HS-5 (cell line): ENCODE results near the gene JPH3.

Source experiments
- DNase-seq: peaks from one replicate; pipeline ENCODE4 v3.0.0-alpha.2; 2012; ENCODE audit warnings: low read depth

JPH3 gene

DNA sequence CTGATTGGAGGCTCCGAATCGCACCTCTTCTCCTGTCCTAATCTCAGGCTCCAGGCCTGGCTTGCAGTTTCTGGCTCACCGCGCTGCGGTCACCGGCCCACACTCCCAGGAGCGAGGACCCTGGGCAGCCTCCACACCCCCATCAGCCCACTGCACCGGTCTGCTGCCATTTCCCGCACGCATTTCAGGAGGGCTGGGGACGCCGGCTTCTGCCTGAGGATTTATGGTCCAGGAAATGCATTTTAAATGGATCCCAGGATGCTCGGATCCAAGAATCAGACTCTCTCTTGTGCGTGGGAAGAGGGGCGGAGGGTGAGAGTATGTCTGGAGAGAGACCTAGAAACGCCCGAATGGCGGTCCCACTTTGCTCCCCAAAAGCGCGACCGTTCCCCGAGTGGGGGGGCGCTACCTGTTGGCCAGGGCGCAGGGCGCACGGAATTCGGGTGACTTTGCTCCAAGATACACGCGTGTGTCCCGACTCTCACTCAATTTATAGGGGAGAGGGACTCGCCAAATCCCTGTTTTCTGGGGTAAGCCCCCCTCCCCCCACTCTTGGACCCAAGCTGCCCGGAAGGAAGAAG is 817 bp upstream of the JPH3 start:
- DNase-seq = no peak

DNA sequence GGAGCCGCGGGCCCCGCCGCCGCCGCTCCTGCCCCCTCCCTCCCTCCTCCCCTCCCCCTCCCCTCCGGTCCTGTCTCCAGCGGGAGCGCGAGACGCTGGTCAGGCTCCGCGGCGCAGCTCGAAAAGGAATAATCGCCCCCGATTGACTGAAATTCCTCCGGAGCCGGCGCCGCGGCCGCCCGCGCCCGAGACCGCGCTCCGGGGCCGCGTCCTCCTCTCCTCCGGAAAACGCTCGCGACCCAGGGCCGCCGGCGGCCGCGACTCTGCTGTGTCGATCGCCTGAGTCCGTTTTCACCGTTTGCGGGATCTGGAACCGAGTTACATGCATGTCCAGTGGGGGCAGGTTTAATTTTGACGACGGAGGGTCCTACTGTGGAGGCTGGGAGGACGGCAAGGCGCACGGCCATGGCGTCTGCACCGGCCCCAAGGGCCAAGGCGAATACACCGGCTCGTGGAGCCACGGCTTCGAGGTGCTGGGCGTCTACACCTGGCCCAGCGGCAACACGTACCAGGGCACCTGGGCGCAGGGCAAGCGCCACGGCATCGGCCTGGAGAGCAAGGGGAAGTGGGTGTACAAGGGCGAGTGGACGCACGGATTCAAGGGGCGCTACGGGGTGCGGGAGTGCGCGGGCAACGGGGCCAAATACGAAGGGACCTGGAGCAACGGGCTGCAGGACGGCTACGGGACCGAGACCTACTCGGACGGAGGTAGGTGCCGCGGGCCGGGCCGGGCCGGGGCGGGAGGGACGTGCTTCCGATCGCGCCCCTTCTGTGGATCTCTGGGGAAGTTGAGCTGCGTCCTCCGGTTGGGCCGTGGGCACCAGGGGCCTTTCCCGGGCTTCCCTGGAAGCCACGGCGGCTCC is 744 bp downstream of the JPH3 start:
- DNase-seq = no peak

DNA sequence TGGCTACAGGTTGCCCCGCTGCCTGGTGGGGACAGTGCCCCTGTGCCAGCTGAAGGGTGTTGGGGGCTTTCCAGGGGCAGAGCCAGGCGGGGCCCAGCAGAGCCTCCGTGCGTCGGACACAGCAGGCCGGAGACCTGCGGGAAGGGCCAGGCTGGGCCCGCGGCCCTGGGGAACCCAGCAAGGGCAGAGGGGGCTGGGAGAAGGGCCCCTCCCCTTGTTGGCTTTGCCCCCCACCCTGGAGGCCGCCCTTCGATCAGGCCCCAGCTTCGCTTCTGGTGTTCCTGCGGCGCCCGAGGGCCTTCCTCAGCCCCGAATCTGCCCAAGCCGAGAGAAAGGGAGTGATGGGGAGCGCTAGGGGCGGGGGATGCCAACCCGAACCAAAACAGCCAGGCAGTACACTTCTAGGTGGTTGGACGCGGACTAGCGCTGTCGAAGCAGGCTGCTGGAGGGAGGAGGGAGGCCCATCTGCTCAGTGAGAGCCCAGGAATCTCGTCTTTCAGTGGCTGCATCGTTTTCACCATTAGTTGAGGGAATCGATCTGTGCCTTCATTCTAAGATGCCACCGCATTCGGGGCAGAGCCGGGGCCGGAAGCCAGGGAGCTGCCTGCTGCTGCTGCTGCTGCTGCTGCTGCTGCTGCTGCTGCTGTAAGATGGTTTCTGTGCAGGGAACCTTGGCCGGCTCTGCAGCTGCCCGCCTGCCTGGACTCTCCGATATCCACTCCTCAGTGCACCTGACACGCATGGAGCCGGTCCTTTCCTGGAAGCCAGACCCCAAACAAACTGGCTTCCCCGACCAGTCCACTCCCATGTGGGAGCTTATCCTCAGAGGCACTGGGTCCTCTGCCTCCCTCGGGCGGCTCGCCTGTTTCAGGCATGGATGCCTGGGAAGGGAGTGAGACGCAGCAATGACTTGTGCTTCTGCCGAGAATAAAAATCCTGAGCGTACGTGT is 1.7 kb downstream of the JPH3 start:
- DNase-seq = no peak

DNA sequence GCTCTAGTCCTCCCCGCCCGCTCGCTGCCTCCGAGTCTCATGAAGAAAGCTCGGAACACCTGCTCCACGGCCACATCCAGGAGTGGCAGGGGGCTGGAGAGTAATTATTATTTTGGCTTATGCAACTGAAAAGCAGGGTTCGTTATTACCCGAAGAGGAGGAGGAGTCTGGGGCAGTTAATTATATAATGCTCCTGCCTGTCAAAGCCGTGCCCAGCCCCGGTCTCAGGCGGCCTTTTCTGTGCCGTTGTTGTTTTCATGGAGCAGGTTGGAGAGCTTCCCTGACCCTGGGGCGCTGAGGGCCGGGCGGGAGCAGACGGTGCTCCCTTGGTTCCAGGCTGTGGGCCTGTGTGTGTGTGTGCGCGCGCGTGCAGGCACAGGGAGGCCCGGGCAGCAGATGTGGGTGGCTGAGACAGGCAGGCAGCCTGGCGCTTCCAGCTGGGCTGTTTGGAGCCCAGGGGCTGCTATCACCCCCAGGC is 2.4 kb downstream of the JPH3 start:
- DNase-seq = no peak

DNA sequence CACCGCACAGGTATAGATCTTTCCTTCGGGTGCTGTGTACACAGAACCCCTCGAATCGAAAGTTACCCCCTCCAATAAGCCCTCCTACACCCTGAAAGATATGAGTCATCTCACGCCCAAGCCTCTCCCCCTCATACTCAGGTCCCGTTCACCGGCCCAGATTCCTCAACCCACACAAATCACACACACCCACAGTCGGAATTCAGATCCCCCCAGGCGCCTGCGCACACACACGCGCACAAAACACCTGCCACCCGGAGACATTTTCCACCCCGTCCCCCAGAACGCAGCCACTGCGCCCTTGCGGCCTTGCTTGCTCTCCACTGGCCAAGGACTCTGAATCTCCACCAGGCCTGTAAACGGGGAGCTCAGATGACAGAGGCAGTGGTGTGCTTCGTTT is 4.9 kb downstream of the JPH3 start:
- DNase-seq = no peak

DNA sequence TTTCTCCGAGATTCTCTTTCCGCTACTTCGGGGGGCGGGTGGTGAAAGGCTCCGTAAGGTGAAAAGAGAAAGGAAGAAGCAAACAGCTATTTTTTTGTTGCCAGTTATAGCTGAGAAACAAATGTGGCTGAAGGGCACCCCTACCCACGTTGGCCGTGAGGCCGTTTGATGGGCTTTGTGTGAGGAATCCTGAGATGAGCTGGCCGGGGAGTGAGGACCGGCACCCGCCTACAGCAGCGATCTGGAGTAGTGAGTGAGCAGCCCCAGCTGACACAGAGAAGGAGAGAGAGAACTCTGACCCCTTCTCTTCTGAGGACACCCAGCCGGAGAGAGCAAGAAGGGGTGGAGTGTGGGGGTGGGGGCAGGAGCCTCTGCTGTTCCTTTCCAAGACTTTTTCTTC is 5.6 kb downstream of the JPH3 start:
- no peak for DNase-seq

DNA sequence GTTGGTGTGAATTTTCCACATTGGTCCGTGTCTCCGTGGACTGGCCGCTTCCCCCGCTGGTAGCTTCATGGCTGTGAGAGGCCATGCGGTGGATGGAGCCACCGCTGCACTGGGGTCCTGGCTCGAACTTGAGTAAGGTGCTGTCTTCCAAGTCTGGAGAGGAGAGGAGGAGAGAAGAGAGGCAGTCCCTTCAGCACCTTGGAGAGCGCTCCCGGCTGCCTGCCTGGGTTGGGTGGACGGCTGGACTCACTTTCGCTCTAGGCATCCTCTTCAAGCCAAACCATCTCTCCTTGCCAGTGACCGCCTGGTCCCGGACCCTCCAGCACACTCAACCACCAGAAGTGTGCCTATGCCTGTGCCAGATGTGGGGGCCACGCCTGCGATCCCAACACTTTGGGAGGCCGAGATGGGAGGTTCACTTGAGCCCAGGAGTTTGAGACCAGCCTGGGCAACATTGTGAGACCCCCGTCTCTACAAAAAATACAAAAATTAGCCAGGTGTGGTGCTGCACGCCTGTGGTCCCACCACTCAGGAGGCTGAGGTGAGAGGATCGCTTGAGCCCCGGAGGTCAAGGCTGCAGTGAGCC is 6.2 kb downstream of the JPH3 start:
- DNase-seq = no peak

DNA sequence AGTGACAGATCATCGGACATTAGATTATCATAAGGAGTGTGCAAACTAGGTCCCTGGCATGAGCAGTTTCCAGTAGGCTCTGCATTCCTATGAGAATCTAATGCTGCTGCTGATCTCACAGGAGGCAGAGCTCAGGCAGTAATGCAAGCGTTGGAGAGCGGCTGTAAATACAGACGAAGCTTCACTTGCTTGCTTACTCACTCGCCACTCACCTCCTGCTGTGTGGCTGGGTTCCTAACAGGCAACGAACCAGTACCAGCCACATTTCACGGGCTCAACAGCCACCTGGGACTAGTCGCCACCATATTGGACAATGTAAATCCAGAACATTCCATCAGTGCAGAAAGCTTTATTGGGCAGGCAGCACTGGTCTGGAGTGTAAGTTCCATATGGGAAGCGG is 7.7 kb downstream of the JPH3 start:
- DNase-seq = no peak

DNA sequence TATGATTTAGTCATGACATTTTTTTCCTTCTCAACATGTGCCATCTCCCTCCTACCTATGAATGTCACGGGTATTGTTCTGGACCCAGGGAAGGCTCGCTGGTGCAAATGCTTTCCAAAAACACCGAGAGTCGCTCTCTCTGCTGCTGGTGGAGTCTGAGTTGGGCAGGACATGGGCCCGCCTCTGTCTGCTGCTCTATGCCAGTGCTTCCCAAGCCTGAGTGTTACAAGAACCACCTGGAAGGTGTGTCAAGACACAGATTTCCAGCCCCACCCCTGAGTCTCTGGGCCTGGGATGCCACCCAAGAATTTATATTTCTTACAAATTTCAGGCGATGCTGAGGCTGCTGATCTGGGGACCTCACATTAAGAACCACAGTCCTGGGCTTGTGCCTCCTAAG is 9.1 kb downstream of the JPH3 start:
- DNase-seq = no peak

DNA sequence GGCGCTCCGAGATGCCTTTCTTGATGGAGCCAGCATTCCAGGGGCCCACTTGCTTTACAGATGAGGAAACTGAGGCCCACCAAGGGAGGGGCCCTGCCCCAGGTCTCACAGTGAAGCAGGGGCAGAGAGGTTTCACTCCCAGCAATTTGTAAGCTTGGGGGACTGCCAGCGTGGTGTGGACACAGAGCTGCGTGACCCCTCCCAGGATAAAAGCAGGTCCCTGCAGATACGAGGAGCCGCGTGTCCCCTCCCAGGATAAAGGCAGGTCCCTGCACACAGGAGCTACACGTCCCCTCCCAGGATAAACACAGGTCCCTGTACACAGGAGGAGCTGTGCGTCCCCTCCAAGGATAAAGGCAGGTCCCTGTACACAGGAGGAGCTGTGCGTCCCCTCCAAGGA is 11.7 kb downstream of the JPH3 start:
- DNase-seq = no peak

DNA sequence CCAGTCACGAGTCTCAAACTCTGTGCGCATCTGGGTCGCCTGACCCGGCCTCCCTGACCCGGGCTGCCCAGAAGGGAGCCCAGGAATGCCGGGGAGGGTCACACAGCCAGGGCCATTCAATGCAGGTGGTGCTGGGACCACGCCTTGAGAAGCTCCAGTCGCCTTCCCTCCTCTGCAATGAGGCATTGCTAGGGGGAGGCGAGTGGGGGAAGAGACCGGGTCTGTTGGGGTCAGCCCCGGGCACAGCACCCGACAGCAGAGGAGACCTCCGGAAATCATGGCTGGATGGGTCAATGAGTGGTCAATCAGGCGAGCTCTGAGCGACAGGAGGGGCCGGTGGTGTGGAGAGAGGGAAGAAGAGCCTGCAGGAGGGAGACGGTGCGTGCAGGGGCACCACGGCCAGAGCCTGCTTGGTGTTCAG is 13.3 kb downstream of the JPH3 start:
- no peak for DNase-seq

DNA sequence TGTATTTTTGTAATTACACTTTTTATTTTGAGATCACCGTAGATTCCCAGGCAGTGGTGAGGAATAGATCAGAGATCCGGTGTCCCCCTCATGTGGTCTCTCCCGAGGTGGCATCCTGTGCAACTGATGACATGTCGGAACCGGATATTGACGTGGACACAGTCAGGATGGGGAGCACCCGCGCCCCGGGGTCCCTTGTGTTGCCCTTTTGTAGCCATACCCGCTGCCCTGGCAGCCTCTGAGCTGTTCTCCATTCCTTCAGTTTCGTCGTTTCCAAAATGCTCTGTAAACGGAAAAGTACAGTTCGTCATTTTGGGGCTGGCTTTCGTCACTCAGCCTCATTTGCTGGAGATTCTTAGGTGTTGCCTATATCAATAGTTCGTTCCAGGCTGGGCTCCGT is 14.2 kb downstream of the JPH3 start:
- DNase-seq = no peak

DNA sequence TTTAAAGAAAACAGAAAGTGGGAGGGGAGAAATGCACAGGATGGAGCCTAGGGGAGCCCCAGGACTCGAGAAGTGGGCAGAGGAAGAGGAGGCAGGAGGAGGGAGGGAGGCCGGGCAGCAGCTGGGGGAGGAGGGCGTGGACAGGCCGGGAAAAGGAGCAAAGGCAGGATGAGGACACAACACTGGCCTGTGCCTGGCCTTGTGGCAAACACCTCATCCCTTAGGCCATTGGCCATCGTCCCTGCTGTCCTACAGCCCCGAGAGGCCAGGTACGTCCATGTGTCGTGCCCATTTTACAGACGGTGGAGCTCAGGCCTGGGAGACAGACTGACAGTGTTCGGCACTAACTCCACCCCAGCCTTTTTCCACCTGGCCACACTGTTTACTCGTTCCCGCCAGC is 15.9 kb downstream of the JPH3 start:
- no peak for DNase-seq

DNA sequence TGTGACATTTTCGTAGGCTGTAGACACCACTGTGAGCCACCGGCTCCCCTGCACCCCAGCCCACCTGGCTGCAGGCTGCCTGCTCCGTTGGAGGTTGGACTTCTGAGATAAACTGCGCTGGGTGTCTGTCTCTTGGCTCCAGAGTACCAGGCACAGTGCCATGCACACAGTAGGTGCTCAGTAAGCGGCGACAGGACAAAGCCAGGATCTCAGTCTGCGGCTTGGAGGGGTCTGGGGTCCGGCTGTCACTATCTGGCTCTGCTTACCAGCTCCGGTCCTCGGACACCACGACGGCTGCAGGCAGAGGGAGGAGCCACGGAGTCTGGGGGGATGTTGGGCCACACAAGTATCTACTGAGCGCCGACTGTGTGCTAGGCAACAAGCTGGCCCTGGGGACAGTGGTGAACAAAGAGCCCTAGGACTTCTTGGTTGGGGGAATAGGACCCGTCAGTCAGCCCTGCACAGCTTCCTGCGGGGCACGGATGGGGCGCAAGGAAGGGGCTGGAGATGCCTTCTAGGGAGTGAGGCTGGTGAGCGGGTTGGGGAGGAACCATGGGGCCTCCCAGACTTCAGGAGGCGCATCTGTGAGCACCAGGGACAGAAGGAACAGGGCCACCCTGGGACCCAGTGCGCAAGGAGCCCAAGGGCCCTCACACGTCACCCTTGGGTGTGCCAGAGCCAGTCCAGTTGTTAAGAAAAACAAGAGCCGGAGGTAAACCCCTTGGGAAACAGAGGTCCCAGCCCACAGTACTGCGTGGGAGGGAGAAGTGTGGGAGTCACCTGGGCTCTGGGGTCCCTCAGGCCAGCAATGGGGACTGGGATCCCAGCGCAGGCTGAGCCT is 17.3 kb downstream of the JPH3 start:
- DNase-seq = no peak

DNA sequence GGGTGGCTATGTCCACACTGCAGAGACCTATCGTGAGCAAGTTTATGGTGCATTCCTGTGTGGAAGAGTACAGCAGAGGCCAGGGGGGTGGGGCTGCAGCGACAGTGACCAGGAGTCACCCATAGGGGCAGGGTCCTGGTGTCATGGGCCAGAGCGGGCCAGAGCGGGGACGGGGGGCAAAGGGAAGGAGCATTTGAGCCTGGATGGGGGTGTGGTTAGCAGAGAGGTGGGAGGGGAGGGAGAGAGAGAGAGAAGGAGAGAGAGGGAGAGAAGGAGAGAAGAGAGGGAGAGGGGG is 17.8 kb downstream of the JPH3 start:
- DNase-seq = no peak

DNA sequence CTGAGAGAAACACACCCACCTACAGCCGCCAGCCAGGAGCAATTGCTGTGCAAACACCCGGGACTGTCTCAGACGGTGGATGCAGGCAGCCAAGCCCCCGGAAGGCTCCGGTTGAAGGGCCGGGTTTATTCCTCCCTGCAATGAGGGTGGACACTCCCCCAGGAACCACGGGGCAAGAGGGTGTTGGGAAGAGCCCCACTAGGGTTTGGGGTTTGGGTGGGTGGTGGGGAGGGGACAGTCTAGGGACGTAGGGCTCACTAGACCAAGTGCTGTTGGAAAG is 19.2 kb downstream of the JPH3 start:
- no peak for DNase-seq

DNA sequence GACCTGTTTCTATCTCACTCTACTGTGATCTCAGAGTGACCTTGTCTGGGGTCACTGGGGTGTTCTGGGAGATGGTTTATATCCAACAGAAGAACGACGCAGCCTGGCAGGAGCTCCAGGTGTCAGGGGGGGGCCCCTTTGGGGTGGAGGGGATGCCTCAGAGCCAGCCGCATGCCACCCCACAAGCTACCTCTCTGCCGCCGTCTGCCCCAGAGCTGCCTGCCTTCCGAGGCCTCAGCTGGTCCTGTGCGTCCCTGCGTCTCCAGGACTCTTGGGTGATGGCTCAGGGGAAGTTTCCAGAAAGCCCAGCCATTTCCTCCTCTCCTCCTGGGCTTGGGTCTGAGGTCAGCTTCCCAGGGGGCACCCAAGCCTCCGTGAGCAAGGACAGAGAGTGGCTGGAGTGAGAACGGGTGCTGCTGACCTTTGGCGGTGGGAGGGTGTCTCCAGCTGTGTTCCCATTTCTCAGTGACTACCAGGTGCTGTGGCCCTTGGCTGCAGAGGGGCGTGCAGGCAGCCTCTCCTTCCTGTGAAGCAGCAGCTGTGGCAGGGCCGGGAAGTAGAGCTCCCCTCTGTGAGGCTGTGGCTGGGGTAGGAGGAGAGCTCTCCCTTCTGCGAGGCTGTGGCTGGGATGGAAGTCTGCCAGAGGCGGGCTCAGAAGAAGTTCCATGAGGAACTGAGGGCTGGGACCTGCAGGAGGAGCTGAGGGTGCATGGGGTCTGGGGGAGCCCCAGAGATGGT is 19.8 kb downstream of the JPH3 start:
- DNase-seq = no peak

DNA sequence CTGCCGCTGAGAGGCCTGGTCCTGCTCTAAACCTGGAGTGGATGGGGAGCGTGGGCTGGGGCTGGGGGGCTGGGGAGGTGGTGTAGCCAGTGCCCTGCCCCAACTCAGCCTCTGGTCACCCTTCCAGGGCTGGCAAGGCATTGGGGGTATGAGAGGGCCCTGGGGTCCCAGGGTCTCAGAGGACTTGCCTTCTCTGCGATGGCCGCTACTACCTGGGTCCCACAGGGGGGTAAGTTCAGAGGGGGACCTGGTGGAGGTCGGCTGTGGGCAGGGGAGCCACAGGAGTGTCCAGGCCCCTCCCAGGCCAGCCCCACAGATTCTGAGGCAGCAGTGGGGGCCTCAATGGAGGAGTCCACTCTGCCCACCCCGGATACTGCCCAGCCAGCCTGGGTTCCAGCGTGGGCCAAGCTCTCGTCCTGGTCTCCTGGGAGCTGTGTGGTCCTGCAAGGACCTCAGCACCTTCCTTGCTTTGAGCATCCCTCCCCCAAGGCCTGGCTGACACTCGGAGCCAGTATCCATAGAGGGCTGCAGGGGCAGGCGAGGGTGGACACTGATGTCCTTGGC is 20.5 kb downstream of the JPH3 start:
- no peak for DNase-seq

DNA sequence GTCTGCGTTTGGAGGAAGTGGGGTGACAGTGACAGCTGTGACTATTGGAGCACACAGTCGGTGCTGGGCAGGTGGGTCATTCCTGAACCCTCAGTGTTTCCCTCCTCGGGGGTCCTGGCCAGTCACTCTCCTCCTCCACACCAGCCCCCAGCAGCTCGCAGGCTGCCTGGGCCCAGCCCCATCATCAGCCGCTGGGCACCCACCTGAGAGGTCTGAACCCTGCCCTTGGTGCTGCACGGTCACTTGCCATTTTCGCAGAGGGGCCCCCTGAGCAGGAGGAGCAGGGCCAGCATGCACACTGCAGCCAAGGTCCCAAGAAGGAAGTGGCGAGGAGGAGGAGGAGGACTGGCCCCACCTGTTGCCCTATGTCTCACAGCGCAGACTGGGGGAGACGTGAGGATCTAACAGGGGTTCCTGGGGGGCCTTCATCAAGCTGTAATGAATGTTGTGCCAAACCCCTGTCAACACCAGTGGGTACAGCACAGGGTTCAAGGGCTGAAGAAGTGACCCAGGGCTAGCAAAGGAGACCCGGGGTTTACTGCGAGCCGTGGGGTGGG is 23.0 kb downstream of the JPH3 start:
- no peak for DNase-seq

DNA sequence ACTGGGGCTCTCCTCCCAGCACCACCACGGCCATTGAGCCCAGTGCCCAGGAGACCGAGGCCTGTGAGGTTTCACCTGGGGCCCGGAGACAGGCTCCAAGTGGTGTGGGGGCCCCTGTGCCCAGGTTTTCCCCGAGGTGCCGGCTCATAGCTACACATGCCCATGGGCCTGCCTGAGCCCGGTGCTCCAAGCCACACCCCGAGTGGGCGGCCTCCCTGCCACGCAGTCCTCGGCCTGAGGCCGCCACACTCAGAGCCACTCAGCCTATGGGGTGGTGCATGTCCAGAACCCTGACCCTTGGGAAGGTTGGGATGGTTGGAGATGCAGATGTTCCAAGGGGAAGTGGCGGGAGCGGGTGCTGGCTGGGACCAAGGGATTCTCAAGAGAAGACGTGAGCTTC is 24.1 kb downstream of the JPH3 start:
- no peak for DNase-seq
